ENCODE results near the gene DISC1.

DISC1 gene

GRCh38 chr1:232029315-232029714 is 402.7 kb downstream of the DISC1 start:
- no peak for DNase-seq

- no peak for DNase-seq
Observed at GRCh38 chr1:232031156-232031555, 404.6 kb downstream of the DISC1 start.

- DNase-seq = no peak
Observed at GRCh38 chr1:232033285-232033684, 406.7 kb downstream of the DISC1 start.

GRCh38 chr1:232034556-232034955 is 408.0 kb downstream of the DISC1 start:
- DNase-seq = no peak

GRCh38 chr1:232036181-232036933 is 409.8 kb downstream of the DISC1 start:
- DNase-seq = no peak

GRCh38 chr1:232037774-232038388 is 411.3 kb downstream of the DISC1 start:
- DNase-seq = no peak

- no peak for DNase-seq
Observed at GRCh38 chr1:232038706-232039677, 412.4 kb downstream of the DISC1 start.

GRCh38 chr1:232040260-232040659 is 413.7 kb downstream of the DISC1 start:
- no peak for DNase-seq

- DNase-seq = no peak
Observed at GRCh38 chr1:232044728-232045127, 418.1 kb downstream of the DISC1 start.

GRCh38 chr1:232045139-232045994 is 418.8 kb downstream of the DISC1 start:
- DNase-seq = no peak

- no peak for DNase-seq
Observed at GRCh38 chr1:232046451-232047306, 420.1 kb downstream of the DISC1 start.

- DNase-seq = no peak
Observed at GRCh38 chr1:232047473-232047872, 420.9 kb downstream of the DISC1 start.

GRCh38 chr1:232048481-232048880 is 421.9 kb downstream of the DISC1 start:
- no peak for DNase-seq

GRCh38 chr1:232049335-232049734 is 422.7 kb downstream of the DISC1 start:
- DNase-seq = no peak

- no peak for DNase-seq
Observed at GRCh38 chr1:232057217-232057895, 430.8 kb downstream of the DISC1 start.

- no peak for DNase-seq
Observed at GRCh38 chr1:232057896-232058274, 431.3 kb downstream of the DISC1 start.

GRCh38 chr1:232059726-232060374 is 433.3 kb downstream of the DISC1 start:
- no peak for DNase-seq

- no peak for DNase-seq
Observed at GRCh38 chr1:232062967-232063366, 436.4 kb downstream of the DISC1 start.

- DNase-seq = no peak
Observed at GRCh38 chr1:232066521-232066920, 439.9 kb downstream of the DISC1 start.

GRCh38 chr1:232074265-232074664 is 447.7 kb downstream of the DISC1 start:
- no peak for DNase-seq

Measured in activated naive CD4-positive, alpha-beta T cell (primary cell).